Measurements from ENCODE around the gene EEF2K. TPM values are rescaled to one million over a fixed set of nuclear protein-coding genes. Genes with fewer than 3 reads are reported as not detected.

EEF2K gene
- polyA plus RNA-seq, 2 of the 4 experiments (the other 2 are of a cell fraction), result 8.2 to 9.4 TPM

- peak; percentile 23; the same call in 1 of the 2 replicates for TF ChIP-seq JUNB (IDR thresholded peaks at IDR 0.05)
- peak in 1 of 2 experiments; percentile 64; a peak in 1 of 4 replicates for TF ChIP-seq CEBPB (IDR thresholded peaks at IDR 0.05)
- peak; percentile 49; the same call in 1 of the 2 replicates for TF ChIP-seq MAX (IDR thresholded peaks at IDR 0.05)
- no peak for TF ChIP-seq NPAS2 (CRISPR knock-in tag; IDR thresholded peaks at IDR 0.05; ENCODE audit: borderline replicate concordance)
- no peak for TF ChIP-seq ZSCAN20 (CRISPR knock-in tag; IDR thresholded peaks at IDR 0.05)
- no peak for TF ChIP-seq POLR2AphosphoS2 (conservative IDR thresholded peaks at IDR 0.05; ENCODE audit: low read length)
- TF ChIP-seq GATA3 (IDR thresholded peaks at IDR 0.05; ENCODE audit: borderline replicate concordance), result peak; percentile 81
- no peak for TF ChIP-seq CBX8 (IDR thresholded peaks at IDR 0.05)
- no peak for TF ChIP-seq BHLHE40 (IDR thresholded peaks at IDR 0.05; ENCODE audit: low read depth, low read length)
- no peak for TF ChIP-seq E2F6 (IDR thresholded peaks at IDR 0.05; ENCODE audit: borderline replicate concordance, low read depth)
- TF ChIP-seq EHF (CRISPR knock-in tag; IDR thresholded peaks at IDR 0.05), result no peak
- TF ChIP-seq CHD4 (IDR thresholded peaks at IDR 0.05; ENCODE audit: borderline replicate concordance), result no peak
- TF ChIP-seq KDM1A (IDR thresholded peaks at IDR 0.05; ENCODE audit: low read depth), result no peak
- TF ChIP-seq HEYL (CRISPR knock-in tag; IDR thresholded peaks at IDR 0.05), result no peak
- TF ChIP-seq CTCF (IDR thresholded peaks at IDR 0.05), result no peak
- no peak for TF ChIP-seq HOXB13 (CRISPR knock-in tag; IDR thresholded peaks at IDR 0.05; ENCODE audit: low read depth)
- TF ChIP-seq, protein P1, sequence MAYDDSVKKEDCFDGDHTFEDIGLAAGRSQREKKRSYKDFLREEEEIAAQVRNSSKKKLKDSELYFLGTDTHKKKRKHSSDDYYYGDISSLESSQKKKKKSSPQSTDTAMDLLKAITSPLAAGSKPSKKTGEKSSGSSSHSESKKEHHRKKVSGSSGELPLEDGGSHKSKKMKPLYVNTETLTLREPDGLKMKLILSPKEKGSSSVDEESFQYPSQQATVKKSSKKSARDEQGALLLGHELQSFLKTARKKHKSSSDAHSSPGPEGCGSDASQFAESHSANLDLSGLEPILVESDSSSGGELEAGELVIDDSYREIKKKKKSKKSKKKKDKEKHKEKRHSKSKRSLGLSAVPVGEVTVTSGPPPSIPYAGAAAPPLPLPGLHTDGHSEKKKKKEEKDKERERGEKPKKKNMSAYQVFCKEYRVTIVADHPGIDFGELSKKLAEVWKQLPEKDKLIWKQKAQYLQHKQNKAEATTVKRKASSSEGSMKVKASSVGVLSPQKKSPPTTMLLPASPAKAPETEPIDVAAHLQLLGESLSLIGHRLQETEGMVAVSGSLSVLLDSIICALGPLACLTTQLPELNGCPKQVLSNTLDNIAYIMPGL (CRISPR knock-in tag; IDR thresholded peaks at IDR 0.05; ENCODE audit: borderline replicate concordance), result no peak
- TF ChIP-seq ZFP36 (IDR thresholded peaks at IDR 0.05; ENCODE audit: borderline replicate concordance, partially characterized antibody), result no peak
- TF ChIP-seq EHMT2 (IDR thresholded peaks at IDR 0.05; ENCODE audit: low read depth), result no peak
- 0 out of 5 replicates have a peak, but pooled peaks of 1 of the 2 experiments have one; percentile 7 for TF ChIP-seq RAD21 (conservative IDR thresholded peaks at IDR 0.05 in 1 of 2, IDR thresholded peaks at IDR 0.05 in 1 of 2)
- TF ChIP-seq ZC3H11A (IDR thresholded peaks at IDR 0.05), result no peak
- TF ChIP-seq FOXS1 (CRISPR knock-in tag; IDR thresholded peaks at IDR 0.05), result no peak
- no peak for TF ChIP-seq CBX2 (IDR thresholded peaks at IDR 0.05; ENCODE audit: borderline replicate concordance, low read depth)
- TF ChIP-seq, protein P2, sequence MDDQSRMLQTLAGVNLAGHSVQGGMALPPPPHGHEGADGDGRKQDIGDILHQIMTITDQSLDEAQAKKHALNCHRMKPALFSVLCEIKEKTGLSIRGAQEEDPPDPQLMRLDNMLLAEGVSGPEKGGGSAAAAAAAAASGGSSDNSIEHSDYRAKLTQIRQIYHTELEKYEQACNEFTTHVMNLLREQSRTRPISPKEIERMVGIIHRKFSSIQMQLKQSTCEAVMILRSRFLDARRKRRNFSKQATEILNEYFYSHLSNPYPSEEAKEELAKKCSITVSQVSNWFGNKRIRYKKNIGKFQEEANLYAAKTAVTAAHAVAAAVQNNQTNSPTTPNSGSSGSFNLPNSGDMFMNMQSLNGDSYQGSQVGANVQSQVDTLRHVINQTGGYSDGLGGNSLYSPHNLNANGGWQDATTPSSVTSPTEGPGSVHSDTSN (IDR thresholded peaks at IDR 0.05), result no peak
- no peak for TF ChIP-seq PHF8 (IDR thresholded peaks at IDR 0.05; ENCODE audit: borderline replicate concordance, low read depth)
- TF ChIP-seq HOXA7 (CRISPR knock-in tag; IDR thresholded peaks at IDR 0.05), result no peak
- TF ChIP-seq CHD2 (IDR thresholded peaks at IDR 0.05; ENCODE audit: low read length, partially characterized antibody), result no peak
- TF ChIP-seq KDM5A (IDR thresholded peaks at IDR 0.05), result no peak
- no peak; the same call in 2 of the 3 replicates for TF ChIP-seq SMC3 (IDR thresholded peaks at IDR 0.05)
- TF ChIP-seq TFCP2L1 (CRISPR knock-in tag; IDR thresholded peaks at IDR 0.05), result no peak
- no peak for TF ChIP-seq POLR2A (IDR thresholded peaks at IDR 0.05; ENCODE audit: low read length)
- TF ChIP-seq TP53 (CRISPR knock-in tag; IDR thresholded peaks at IDR 0.05), result no peak
- no peak for TF ChIP-seq MAZ (IDR thresholded peaks at IDR 0.05; ENCODE audit: borderline replicate concordance, low read depth, low read length)
- no peak for TF ChIP-seq ZNF302 (CRISPR knock-in tag; IDR thresholded peaks at IDR 0.05)
- TF ChIP-seq, protein P3, sequence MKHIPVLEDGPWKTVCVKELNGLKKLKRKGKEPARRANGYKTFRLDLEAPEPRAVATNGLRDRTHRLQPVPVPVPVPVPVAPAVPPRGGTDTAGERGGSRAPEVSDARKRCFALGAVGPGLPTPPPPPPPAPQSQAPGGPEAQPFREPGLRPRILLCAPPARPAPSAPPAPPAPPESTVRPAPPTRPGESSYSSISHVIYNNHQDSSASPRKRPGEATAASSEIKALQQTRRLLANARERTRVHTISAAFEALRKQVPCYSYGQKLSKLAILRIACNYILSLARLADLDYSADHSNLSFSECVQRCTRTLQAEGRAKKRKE (CRISPR knock-in tag; IDR thresholded peaks at IDR 0.05; ENCODE audit: low read depth), result no peak
- peak in 1 of 2 experiments; percentile 59; a peak in 1 of 5 replicates for TF ChIP-seq JUN (IDR thresholded peaks at IDR 0.05)
- no peak for TF ChIP-seq NFE2L2 (conservative IDR thresholded peaks at IDR 0.05; ENCODE audit: low read length)
These were observed 26.4 kb downstream of the EEF2K start (continued) for GRCh38 chr16:22232277-22233036.
